DOHH2 (cell line): ENCODE results near the gene PASK.

Experiments
- H3F3A ChIP-seq: fragments of 200-600 bp; sonication (generic), shearing (Covaris generic); 2 replicates; pipeline ENCODE4 v1.6.0; 2016; ENCODE audit warnings: antibody characterized with exemption, mild to moderate bottlenecking; ENCODE audit not compliant: control insufficient read depth, insufficient read depth
- H3K27ac ChIP-seq: fragments of 200-600 bp; sonication (generic); 2 replicates; pipeline ENCODE4 v1.5.1; 2014; ENCODE audit warnings: low read depth, mild to moderate bottlenecking, low read length, moderate library complexity
- H3K27me3 ChIP-seq: fragments of 200-600 bp; sonication (generic); 2 replicates; pipeline ENCODE4 v1.6.1; 2014; ENCODE audit warnings: mild to moderate bottlenecking, low read length, mixed read lengths; ENCODE audit not compliant: control insufficient read depth
- H3K36me3 ChIP-seq: fragments of 200-600 bp; sonication (generic); 2 replicates; pipeline ENCODE4 v1.6.1; 2014; ENCODE audit warnings: mild to moderate bottlenecking, low read length, moderate library complexity, mixed read lengths; ENCODE audit not compliant: control insufficient read depth
- H3K4me1 ChIP-seq: fragments of 200-600 bp; sonication (generic); 2 replicates; pipeline ENCODE4 v1.6.1; 2014; ENCODE audit warnings: mild to moderate bottlenecking, low read length, mixed read lengths; ENCODE audit not compliant: control insufficient read depth
- H3K4me2 ChIP-seq: fragments of 200-600 bp; sonication (generic); 2 replicates; pipeline ENCODE4 v1.6.0; 2014; ENCODE audit warnings: mild to moderate bottlenecking, low read length, moderate library complexity
- H3K4me3 ChIP-seq: fragments of 200-600 bp; sonication (generic); 2 replicates; pipeline ENCODE4 v1.5.1; 2014; ENCODE audit warnings: mild to moderate bottlenecking, low read length, mixed read lengths
- H3K79me2 ChIP-seq: fragments of 200-600 bp; sonication (generic); 2 replicates; pipeline ENCODE4 v1.6.1; 2014; ENCODE audit warnings: mild to moderate bottlenecking, low read length, mixed read lengths; ENCODE audit not compliant: control insufficient read depth
- H3K9me2 ChIP-seq: fragments of 200-600 bp; sonication (generic); replicated peaks from 2 replicates; pipeline ENCODE4 v1.6.1; 2014; ENCODE audit warnings: mild to moderate bottlenecking, low read length, mixed read lengths; ENCODE audit not compliant: control insufficient read depth
- H3K9me3 ChIP-seq: fragments of 200-600 bp; sonication (generic); 2 replicates; pipeline ENCODE4 v1.6.1; 2014; ENCODE audit warnings: antibody characterized with exemption, low read length, mixed read lengths; ENCODE audit not compliant: control insufficient read depth, insufficient read depth
- H4K20me1 ChIP-seq: fragments of 200-600 bp; sonication (generic); 2 replicates; pipeline ENCODE4 v1.6.0; 2014; ENCODE audit warnings: low read depth, mild to moderate bottlenecking, antibody characterized with exemption, low read length, moderate library complexity; ENCODE audit not compliant: control insufficient read depth, insufficient read depth
- CTCF ChIP-seq: fragments of 200-600 bp; sonication (generic); IDR thresholded peaks from one replicate; pipeline ENCODE4 v1.5.1; 2014; ENCODE audit warnings: antibody characterized with exemption, mild to moderate bottlenecking, low read depth, low read length; ENCODE audit not compliant: poor library complexity, severe bottlenecking
- EZH2phosphoT487 ChIP-seq: fragments of 200-600 bp; sonication (generic); IDR thresholded peaks from 2 replicates; pipeline ENCODE4 v1.6.1; 2017; ENCODE audit warnings: borderline replicate concordance, mild to moderate bottlenecking, antibody characterized with exemption, low read length, moderate library complexity, mixed read lengths

The PASK gene

DNA sequence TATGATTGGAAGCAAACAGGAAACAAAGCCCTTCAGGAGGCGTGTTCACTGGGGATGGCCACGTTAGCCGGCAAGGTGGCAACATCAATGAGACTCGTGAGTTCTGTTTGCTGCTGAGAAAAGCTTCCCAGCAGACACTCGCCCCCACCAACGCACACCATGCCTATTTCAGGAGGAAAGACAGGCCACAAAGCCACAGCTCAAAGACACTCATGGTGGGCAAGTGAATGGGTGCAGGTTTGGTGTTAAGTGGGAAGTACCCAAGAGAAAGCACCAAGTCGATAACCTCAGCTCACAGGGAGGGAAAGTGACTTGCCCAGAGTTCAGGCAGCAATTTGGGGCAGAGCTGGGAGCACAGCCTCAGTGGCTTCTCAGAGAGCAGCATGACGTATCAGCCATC, 36.7 kb downstream of the PASK start:
- Histone ChIP-seq H3K4me2 (no peak overlapping the region), H3K36me3 (peaks cover 42% of the 10 kb centered on the region), H3K79me2 (no peaks in the 10 kb centered on the region), H3F3A (no peaks in the 10 kb centered on the region), H4K20me1 (no peaks in the 10 kb centered on the region), H3K9me3 (no peaks in the 10 kb centered on the region), H3K9me2 (no peaks in the 10 kb centered on the region), H3K4me3 (no peak overlapping the region), H3K27ac (no peak overlapping the region), H3K4me1 (peaks cover 17% of the 10 kb centered on the region), H3K27me3 (no peaks in the 10 kb centered on the region)
- TF ChIP-seq EZH2phosphoT487 (no peak), CTCF (no peak)

DNA sequence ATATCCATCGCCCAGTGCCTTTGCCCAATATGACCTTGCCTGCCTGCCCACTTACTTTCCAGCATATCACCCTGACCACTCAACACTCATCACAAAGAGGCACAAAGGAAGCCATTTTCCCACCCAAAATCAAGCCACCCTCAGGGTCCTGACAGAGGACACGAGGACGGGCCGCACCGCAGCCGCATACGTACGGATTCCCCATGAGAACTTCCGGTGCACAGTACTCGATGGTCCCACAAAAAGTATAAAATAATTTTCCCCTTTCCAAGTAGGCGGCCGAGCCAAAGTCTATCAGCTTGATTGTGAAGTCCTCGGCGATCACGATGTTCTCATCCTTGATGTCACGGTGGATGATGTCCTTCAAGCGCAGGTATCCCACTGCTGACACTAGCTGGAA, 37.2 kb downstream of the PASK start:
- H3K4me1 ChIP-seq: peaks cover 17% of the 10 kb centered on the region
- H3F3A ChIP-seq: no peaks in the 10 kb centered on the region
- no peaks in the 10 kb centered on the region for H3K27me3 ChIP-seq
- no peak overlapping the region for H3K27ac ChIP-seq
- no peaks in the 10 kb centered on the region for H3K9me2 ChIP-seq
- peaks cover 48% of the 10 kb centered on the region for H3K36me3 ChIP-seq
- no peaks in the 10 kb centered on the region for H3K9me3 ChIP-seq
- no peaks in the 10 kb centered on the region for H4K20me1 ChIP-seq
- no peak overlapping the region for H3K4me3 ChIP-seq
- no peak for TF ChIP-seq CTCF
- no peak for TF ChIP-seq EZH2phosphoT487
- no peak overlapping the region for H3K4me2 ChIP-seq
- no peaks in the 10 kb centered on the region for H3K79me2 ChIP-seq

GRCh38 chr2:241111440-241111805, 37.8 kb downstream of the PASK start:
- no peak overlapping the region for H3K4me2 ChIP-seq
- no peak overlapping the region for H3K27ac ChIP-seq
- H3K9me2 ChIP-seq: no peaks in the 10 kb centered on the region
- TF ChIP-seq CTCF: no peak
- TF ChIP-seq EZH2phosphoT487: no peak
- no peaks in the 10 kb centered on the region for H3K9me3 ChIP-seq
- H3K4me1 ChIP-seq: peaks cover 17% of the 10 kb centered on the region
- H3K27me3 ChIP-seq: no peaks in the 10 kb centered on the region
- peaks cover 46% of the 10 kb centered on the region for H3K36me3 ChIP-seq
- H3K4me3 ChIP-seq: no peak overlapping the region
- H3K79me2 ChIP-seq: no peaks in the 10 kb centered on the region
- H3F3A ChIP-seq: no peaks in the 10 kb centered on the region
- H4K20me1 ChIP-seq: no peaks in the 10 kb centered on the region
